Measurements from ENCODE around the gene FAM107B.

DNA sequence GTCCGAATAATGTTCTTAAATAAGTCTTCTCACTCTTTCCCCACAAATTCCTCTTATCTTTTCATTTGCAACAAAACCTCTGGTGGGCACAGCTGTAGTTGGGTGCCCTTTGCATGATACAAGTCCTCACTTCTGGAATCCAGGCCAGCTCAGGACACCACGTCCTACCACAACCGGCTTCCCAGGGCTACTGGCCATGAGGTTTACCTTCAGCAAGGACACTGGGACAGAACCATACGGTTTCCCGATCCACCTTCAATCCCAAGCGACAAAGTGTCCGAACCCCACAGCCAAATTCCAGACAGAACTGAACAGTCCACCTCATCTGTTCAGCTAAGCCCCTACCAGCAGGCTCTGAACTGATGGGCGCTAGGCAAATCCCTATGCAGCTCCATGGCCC is 174.6 kb downstream of the FAM107B start:
- TF ChIP-seq, protein P1, sequence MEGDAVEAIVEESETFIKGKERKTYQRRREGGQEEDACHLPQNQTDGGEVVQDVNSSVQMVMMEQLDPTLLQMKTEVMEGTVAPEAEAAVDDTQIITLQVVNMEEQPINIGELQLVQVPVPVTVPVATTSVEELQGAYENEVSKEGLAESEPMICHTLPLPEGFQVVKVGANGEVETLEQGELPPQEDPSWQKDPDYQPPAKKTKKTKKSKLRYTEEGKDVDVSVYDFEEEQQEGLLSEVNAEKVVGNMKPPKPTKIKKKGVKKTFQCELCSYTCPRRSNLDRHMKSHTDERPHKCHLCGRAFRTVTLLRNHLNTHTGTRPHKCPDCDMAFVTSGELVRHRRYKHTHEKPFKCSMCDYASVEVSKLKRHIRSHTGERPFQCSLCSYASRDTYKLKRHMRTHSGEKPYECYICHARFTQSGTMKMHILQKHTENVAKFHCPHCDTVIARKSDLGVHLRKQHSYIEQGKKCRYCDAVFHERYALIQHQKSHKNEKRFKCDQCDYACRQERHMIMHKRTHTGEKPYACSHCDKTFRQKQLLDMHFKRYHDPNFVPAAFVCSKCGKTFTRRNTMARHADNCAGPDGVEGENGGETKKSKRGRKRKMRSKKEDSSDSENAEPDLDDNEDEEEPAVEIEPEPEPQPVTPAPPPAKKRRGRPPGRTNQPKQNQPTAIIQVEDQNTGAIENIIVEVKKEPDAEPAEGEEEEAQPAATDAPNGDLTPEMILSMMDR (IDR thresholded peaks at IDR 0.05) = no peak
- TF ChIP-seq POLR2A (IDR thresholded peaks at IDR 0.05) = no peak

Measured in uterus (tissue), 2 donors.